NCI-H2196 treated with DMSO at 0.1 percent for 48 hours (cell line): Measurements from ENCODE around the gene SPEF1.

ENCODE experiments used
- DNase-seq: peaks from one replicate; lab custom pipeline; 2025; ENCODE audit not compliant: unreplicated experiment; lab: John Stamatoyannopoulos, UW

The SPEF1 gene

GRCh38 chr20:3732327-3733118 lies 48.7 kb downstream of the SPEF1 start, which contains the start of gene HSPA12B:
Gene HSPA12B, plus strand, starts transcription at chr20:3732685. Its CDS starts 5,990 bp downstream, at chr20:3738675.
- DNase-seq, result no peak

GRCh38 chr20:3731944-3732326 lies 49.3 kb downstream of the SPEF1 start:
- DNase-seq, result no peak

- DNase-seq, result no peak
These were observed 50.2 kb downstream of the SPEF1 start for GRCh38 chr20:3730803-3731672.

GRCh38 chr20:3729811-3730540 lies 51.3 kb downstream of the SPEF1 start:
- no peak for DNase-seq

GRCh38 chr20:3729378-3729777 lies 51.9 kb downstream of the SPEF1 start:
- DNase-seq, result no peak

GRCh38 chr20:3728876-3729275 lies 52.4 kb downstream of the SPEF1 start:
- no peak for DNase-seq

- no peak for DNase-seq
These were observed 52.9 kb downstream of the SPEF1 start for GRCh38 chr20:3728354-3728753.
